ENCODE data around the gene EHMT1. TPM values are rescaled to one million over a fixed set of nuclear protein-coding genes. Genes with fewer than 3 reads are reported as not detected.
A peak's percentile ranks its signal among the peaks of the same experiment; 100 is the strongest.

EHMT1 gene
- total and polyA plus RNA-seq, 2 donors from 2014 or later: 15.8 to 92.9 TPM

DNA sequence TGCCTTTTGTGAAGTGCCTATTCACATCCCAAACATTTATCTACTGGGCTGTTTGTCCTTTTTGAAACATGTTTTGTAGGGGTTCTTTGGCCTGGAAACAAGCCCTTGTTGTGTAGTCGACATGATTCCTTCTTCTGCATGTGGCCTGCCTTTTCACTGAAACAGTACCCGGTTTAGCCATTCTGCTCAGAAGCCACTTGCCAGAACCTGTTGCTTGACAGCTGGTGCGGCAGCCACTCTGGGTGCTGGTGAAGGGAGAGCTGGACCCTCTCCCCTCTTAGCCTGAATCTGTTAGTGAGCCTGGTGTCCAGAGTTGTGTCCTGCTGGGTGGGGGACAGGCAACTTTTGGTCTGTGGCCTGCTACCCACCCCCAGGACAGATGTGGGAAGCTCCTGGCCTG is 129.9 kb downstream of the EHMT1 start:
- Histone ChIP-seq H3K27me3 (ENCODE audit: control insufficient read depth, insufficient read depth, low read length) (no peaks in the 10 kb centered on the region), H3K9me3 (ENCODE audit: control insufficient read depth in 2 of 3, insufficient read depth in 1 of 3, low read length in 3 of 3) (no peaks in the 10 kb centered on the region), H3K4me1 (ENCODE audit: control insufficient read depth in 2 of 3, insufficient read depth in 2 of 3, low read depth in 1 of 3, low read length in 3 of 3) (peaks cover 0 to 11% (median 0%) of the 10 kb centered on the region in 3 donors), H3K27ac (ENCODE audit: low read depth in 2 of 2, low read length in 2 of 2) (no peak overlapping the region), H3K36me3 (ENCODE audit: control insufficient read depth in 2 of 3, insufficient read depth in 3 of 3, low read length in 3 of 3) (peaks cover 0 to 33% (median 7%) of the 10 kb centered on the region in 3 donors), H3K9ac (ENCODE audit: low read length in 3 of 3) (no peak overlapping the region), H3K4me3 (ENCODE audit: low read length in 3 of 3) (no peak overlapping the region)
- intact Hi-C loops (cut with DNase I): no loop called here
- FAIRE-seq (no peak), DNase-seq (no peak)
- TF ChIP-seq, protein P1, sequence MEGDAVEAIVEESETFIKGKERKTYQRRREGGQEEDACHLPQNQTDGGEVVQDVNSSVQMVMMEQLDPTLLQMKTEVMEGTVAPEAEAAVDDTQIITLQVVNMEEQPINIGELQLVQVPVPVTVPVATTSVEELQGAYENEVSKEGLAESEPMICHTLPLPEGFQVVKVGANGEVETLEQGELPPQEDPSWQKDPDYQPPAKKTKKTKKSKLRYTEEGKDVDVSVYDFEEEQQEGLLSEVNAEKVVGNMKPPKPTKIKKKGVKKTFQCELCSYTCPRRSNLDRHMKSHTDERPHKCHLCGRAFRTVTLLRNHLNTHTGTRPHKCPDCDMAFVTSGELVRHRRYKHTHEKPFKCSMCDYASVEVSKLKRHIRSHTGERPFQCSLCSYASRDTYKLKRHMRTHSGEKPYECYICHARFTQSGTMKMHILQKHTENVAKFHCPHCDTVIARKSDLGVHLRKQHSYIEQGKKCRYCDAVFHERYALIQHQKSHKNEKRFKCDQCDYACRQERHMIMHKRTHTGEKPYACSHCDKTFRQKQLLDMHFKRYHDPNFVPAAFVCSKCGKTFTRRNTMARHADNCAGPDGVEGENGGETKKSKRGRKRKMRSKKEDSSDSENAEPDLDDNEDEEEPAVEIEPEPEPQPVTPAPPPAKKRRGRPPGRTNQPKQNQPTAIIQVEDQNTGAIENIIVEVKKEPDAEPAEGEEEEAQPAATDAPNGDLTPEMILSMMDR (IDR thresholded peaks at IDR 0.05; ENCODE audit: borderline replicate concordance, extremely low read depth, insufficient read depth): no peak

DNA sequence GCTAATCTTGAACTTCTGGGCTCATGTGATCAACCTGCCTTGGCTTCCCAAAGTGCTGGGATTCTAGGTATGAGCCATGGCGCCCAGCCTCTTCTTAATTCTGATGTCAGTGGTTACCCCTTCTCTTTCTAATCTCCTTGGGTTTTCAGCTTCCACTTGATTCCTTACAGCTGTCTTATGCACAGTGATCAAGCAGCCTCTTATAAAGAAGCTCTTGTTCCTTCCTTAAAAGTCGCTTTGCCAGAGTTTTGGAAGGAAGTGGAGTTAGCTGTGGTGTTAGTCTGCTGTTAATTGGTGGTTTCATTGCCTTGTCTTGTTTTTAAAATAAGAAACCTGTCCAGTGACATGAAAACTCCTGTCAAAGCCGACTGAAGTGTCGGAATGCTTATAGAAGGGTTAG is 130.7 kb downstream of the EHMT1 start:
- FAIRE-seq (no peak), DNase-seq (peak in 1 of 5 donors; percentile 64)
- intact Hi-C loops (cut with DNase I): no loop called here
- peaks cover 0 to 11% (median 0%) of the 10 kb centered on the region in 3 donors for H3K4me1 ChIP-seq (ENCODE audit: control insufficient read depth in 2 of 3, insufficient read depth in 2 of 3, low read depth in 1 of 3, low read length in 3 of 3)
- no peaks in the 10 kb centered on the region for H3K9me3 ChIP-seq (ENCODE audit: control insufficient read depth in 2 of 3, insufficient read depth in 1 of 3, low read length in 3 of 3)
- H3K4me3 ChIP-seq (ENCODE audit: low read length in 3 of 3): no peak overlapping the region
- TF ChIP-seq, protein P1 (IDR thresholded peaks at IDR 0.05; ENCODE audit: borderline replicate concordance, extremely low read depth, insufficient read depth): no peak
- H3K27me3 ChIP-seq (ENCODE audit: control insufficient read depth, insufficient read depth, low read length): no peaks in the 10 kb centered on the region
- no peak overlapping the region for H3K9ac ChIP-seq (ENCODE audit: low read length in 3 of 3)
- no peak overlapping the region for H3K27ac ChIP-seq (ENCODE audit: low read depth in 2 of 2, low read length in 2 of 2)
- peaks cover 0 to 25% (median 7%) of the 10 kb centered on the region in 3 donors for H3K36me3 ChIP-seq (ENCODE audit: control insufficient read depth in 2 of 3, insufficient read depth in 3 of 3, low read length in 3 of 3)

DNA sequence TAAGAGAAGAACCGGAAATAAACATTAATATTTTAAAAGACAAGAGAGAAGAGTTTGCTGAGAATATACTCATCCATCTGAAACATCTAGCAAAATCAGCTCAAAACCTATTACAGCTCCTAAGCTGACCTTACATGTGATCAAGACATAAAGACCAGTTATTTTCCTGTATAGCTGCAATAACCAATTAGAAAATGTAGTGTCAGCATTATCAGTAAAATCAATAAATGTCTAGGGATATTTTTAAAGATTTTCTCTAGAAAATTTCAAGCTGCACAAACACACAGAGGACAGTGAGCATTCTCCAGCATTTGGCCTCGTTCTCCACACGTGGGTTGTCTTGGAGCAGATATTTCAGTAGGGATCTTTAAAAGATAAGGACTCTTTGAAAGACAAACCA is 131.2 kb downstream of the EHMT1 start:
- no peak for FAIRE-seq
- Histone ChIP-seq H3K9me3 (ENCODE audit: control insufficient read depth in 2 of 3, insufficient read depth in 1 of 3, low read length in 3 of 3) (no peaks in the 10 kb centered on the region), H3K9ac (ENCODE audit: low read length in 3 of 3) (no peak overlapping the region), H3K4me1 (ENCODE audit: control insufficient read depth in 2 of 3, insufficient read depth in 2 of 3, low read depth in 1 of 3, low read length in 3 of 3) (peaks cover 0 to 11% (median 0%) of the 10 kb centered on the region in 3 donors), H3K27me3 (ENCODE audit: control insufficient read depth, insufficient read depth, low read length) (no peaks in the 10 kb centered on the region), H3K36me3 (ENCODE audit: control insufficient read depth in 2 of 3, insufficient read depth in 3 of 3, low read length in 3 of 3) (peaks cover 2 to 20% (median 7%) of the 10 kb centered on the region in 3 donors), H3K27ac (ENCODE audit: low read depth in 2 of 2, low read length in 2 of 2) (no peak overlapping the region), H3K4me3 (ENCODE audit: low read length in 3 of 3) (no peak overlapping the region)
- DNase-seq: no peak
- intact Hi-C loops (cut with DNase I): no loop called here
- TF ChIP-seq, protein P1 (IDR thresholded peaks at IDR 0.05; ENCODE audit: borderline replicate concordance, extremely low read depth, insufficient read depth): no peak

DNA sequence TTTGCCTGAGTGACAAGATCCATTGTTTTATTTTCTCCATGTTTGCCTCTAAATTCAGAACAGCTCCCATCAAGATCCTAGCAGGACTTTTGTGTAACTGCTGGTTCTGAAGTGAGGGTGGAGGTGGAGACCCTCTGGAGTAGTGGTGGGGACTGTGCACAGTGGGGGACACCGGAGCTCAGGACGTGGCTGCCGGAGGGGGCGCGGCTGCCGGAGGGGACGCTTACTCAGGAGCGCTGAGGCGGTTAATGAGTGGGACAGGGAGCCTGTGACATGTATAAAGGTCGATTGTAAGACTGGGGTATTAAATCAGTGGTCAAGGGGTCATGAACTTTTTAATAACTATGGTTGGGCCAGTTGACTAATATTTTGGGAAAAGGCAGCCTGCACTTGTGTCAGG is 131.8 kb downstream of the EHMT1 start:
- no peak for FAIRE-seq
- H3K27ac ChIP-seq (ENCODE audit: low read depth in 2 of 2, low read length in 2 of 2): no peak overlapping the region
- TF ChIP-seq, protein P1 (IDR thresholded peaks at IDR 0.05; ENCODE audit: borderline replicate concordance, extremely low read depth, insufficient read depth): no peak

More for the DNA sequence above, 131.8 kb downstream of the EHMT1 start:
- H3K27me3 ChIP-seq (ENCODE audit: control insufficient read depth, insufficient read depth, low read length): no peaks in the 10 kb centered on the region
- no peaks in the 10 kb centered on the region for H3K9me3 ChIP-seq (ENCODE audit: control insufficient read depth in 2 of 3, insufficient read depth in 1 of 3, low read length in 3 of 3)
- DNase-seq: peak in 2 of 5 donors; percentile 20 to 21
- H3K9ac ChIP-seq (ENCODE audit: low read length in 3 of 3): no peak overlapping the region
- H3K4me1 ChIP-seq (ENCODE audit: control insufficient read depth in 2 of 3, insufficient read depth in 2 of 3, low read depth in 1 of 3, low read length in 3 of 3): peaks cover 0 to 11% (median 0%) of the 10 kb centered on the region in 3 donors
- H3K4me3 ChIP-seq (ENCODE audit: low read length in 3 of 3): no peak overlapping the region
- peaks cover 2 to 18% (median 9%) of the 10 kb centered on the region in 3 donors for H3K36me3 ChIP-seq (ENCODE audit: control insufficient read depth in 2 of 3, insufficient read depth in 3 of 3, low read length in 3 of 3)
- intact Hi-C loops (cut with DNase I): no loop called here

Measured in kidney (tissue), 14 donors.